Transverse colon (tissue), 4 donors: ENCODE data around the gene SDK1.

Source experiments
- CTCF ChIP-seq, 5 experiments: fragments of 200-600 bp in 3 of 5; fragments of 450-650 bp in 2 of 5; sonication (generic) in 3 of 5; IDR thresholded peaks; 1 replicate in 2 of 5; 2 replicates in 3 of 5; pipeline ENCODE4 v1.5.1; 2016 to 2017; ENCODE audit warnings: antibody characterized with exemption in 5 of 5, inconsistent platforms in 3 of 5, mild to moderate bottlenecking in 2 of 5, moderate library complexity in 1 of 5
- POLR2A ChIP-seq: fragments of 450-650 bp; IDR thresholded peaks from one replicate; pipeline ENCODE4 v1.6.1; 2016; ENCODE audit warnings: antibody characterized with exemption, mild to moderate bottlenecking, moderate library complexity
- POLR2AphosphoS5 ChIP-seq, 3 donors: sonication (generic); formaldehyde crosslinking; IDR thresholded peaks; one replicate each; pipeline ENCODE4 v1.6.1; 2016; ENCODE audit warnings: antibody characterized with exemption in 3 of 3

DNA sequence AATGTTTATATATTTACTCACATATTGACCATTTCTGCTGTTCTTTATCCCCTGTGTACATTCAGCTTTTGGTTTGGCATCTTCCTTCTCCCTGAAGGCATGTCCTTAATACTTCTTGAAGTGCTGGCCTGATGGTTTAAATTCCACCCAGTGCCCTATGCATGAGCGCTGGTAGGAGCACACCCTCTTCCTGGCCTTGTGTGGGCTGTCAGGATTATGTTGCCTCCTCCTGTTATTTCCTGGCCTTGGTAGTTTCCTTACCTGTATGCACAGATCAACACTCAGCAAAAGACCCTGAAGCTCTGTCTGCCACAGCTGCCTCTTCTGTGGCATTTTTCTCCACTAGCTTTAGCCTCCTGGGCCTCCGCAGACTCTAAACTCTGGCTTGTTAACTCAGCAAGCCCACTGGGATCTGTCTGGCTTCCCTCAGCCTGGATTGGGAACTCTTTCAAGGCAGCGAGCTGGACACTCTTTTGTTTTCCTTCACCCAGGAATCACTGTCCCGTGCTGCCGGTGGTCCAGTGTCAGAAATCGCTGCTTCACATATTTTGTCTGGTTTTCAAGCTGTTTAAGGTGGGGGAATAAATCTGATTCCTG lies 595.2 kb downstream of the SDK1 start:
- no peak for TF ChIP-seq CTCF (IDR thresholded peaks at IDR 0.05)
- TF ChIP-seq POLR2AphosphoS5 (IDR thresholded peaks at IDR 0.05) = no peak
- no peak for TF ChIP-seq POLR2A
